HL-60 (cell line): ENCODE measurements around the gene PPP1R12B.
"Not testable (repeated sequence)": the region's sequence is repeated elsewhere in the genome, so short reads cannot be mapped to it uniquely, and the experiment has no call there.

Experiments
- POLR2AphosphoS5 ChIP-seq: IDR thresholded peaks from 2 replicates; pipeline ENCODE4 v1.6.1; 2012; ENCODE audit warnings: low read depth
- TF ChIP-seq, protein P1 (sequence below): IDR thresholded peaks from one replicate; pipeline ENCODE4 v1.5.1; 2011; ENCODE audit warnings: low read length, control low read depth, inconsistent platforms; ENCODE audit not compliant: insufficient read depth
- TF ChIP-seq, protein P2 (sequence below): IDR thresholded peaks from 2 replicates; pipeline ENCODE4 v1.6.1; 2012; ENCODE audit warnings: low read depth; ENCODE audit not compliant: insufficient replicate concordance

DNA sequence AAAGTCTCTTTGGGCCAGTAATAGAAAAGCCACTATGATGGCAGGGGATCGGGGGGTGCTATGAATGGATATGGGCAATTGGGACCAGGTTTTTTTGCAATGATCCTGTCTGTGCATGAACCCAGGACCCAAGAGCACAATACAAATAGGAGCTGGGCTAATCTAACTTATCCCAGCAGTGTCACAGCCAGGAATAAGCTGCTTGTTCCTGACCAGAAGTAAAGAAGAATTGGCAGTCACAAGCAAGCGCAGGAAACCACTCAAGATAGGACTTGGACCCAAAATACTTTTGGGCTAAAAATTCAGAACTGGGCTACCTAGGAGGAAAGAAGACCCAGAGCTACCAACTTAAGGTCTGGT is 172.3 kb downstream of the PPP1R12B start:
- TF ChIP-seq, protein P1, sequence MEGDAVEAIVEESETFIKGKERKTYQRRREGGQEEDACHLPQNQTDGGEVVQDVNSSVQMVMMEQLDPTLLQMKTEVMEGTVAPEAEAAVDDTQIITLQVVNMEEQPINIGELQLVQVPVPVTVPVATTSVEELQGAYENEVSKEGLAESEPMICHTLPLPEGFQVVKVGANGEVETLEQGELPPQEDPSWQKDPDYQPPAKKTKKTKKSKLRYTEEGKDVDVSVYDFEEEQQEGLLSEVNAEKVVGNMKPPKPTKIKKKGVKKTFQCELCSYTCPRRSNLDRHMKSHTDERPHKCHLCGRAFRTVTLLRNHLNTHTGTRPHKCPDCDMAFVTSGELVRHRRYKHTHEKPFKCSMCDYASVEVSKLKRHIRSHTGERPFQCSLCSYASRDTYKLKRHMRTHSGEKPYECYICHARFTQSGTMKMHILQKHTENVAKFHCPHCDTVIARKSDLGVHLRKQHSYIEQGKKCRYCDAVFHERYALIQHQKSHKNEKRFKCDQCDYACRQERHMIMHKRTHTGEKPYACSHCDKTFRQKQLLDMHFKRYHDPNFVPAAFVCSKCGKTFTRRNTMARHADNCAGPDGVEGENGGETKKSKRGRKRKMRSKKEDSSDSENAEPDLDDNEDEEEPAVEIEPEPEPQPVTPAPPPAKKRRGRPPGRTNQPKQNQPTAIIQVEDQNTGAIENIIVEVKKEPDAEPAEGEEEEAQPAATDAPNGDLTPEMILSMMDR = not testable (repeated sequence)
- not testable (repeated sequence) for TF ChIP-seq POLR2AphosphoS5
- TF ChIP-seq, protein P2, sequence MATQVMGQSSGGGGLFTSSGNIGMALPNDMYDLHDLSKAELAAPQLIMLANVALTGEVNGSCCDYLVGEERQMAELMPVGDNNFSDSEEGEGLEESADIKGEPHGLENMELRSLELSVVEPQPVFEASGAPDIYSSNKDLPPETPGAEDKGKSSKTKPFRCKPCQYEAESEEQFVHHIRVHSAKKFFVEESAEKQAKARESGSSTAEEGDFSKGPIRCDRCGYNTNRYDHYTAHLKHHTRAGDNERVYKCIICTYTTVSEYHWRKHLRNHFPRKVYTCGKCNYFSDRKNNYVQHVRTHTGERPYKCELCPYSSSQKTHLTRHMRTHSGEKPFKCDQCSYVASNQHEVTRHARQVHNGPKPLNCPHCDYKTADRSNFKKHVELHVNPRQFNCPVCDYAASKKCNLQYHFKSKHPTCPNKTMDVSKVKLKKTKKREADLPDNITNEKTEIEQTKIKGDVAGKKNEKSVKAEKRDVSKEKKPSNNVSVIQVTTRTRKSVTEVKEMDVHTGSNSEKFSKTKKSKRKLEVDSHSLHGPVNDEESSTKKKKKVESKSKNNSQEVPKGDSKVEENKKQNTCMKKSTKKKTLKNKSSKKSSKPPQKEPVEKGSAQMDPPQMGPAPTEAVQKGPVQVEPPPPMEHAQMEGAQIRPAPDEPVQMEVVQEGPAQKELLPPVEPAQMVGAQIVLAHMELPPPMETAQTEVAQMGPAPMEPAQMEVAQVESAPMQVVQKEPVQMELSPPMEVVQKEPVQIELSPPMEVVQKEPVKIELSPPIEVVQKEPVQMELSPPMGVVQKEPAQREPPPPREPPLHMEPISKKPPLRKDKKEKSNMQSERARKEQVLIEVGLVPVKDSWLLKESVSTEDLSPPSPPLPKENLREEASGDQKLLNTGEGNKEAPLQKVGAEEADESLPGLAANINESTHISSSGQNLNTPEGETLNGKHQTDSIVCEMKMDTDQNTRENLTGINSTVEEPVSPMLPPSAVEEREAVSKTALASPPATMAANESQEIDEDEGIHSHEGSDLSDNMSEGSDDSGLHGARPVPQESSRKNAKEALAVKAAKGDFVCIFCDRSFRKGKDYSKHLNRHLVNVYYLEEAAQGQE = not testable (repeated sequence)
